K562 (cell line): ENCODE results near the gene TRA2B. TPM values are rescaled to one million over a fixed set of nuclear protein-coding genes. Genes with fewer than 3 reads are reported as not detected.

ENCODE experiments used
- BRCA1 ChIP-seq, 2 experiments: fragments of 450-650 bp in 1 of 2; sonication (generic) in 1 of 2; formaldehyde crosslinking in 1 of 2; IDR thresholded peaks; 2 replicates each; pipeline versions ENCODE4 v1.5.0 to v1.6.1; 2017 to 2020; ENCODE audit warnings: mild to moderate bottlenecking in 1 of 2, missing genetic modification reagents in 1 of 2
- GTF2F1 ChIP-seq: IDR thresholded peaks from 2 replicates; pipeline ENCODE4 v1.6.1; 2011; ENCODE audit warnings: low read depth, low read length, improper control_type of control experiment
- KDM5B ChIP-seq: fragments of 200-600 bp; sonication (generic); IDR thresholded peaks from 2 replicates; pipeline ENCODE4 v1.6.1; 2012; ENCODE audit warnings: low read depth, mild to moderate bottlenecking, moderate library complexity, low read length, control low read depth, inconsistent platforms; ENCODE audit not compliant: insufficient replicate concordance
- NFE2 ChIP-seq: IDR thresholded peaks from 2 replicates; pipeline ENCODE4 v1.6.1; 2014; ENCODE audit warnings: antibody characterized with exemption, low read depth
- NFIX ChIP-seq: fragments of 250-450 bp; sonication (Bioruptor Pico); IDR thresholded peaks from 2 replicates; pipeline ENCODE4 v1.4.0; 2020; ENCODE audit warnings: low read depth, mild to moderate bottlenecking, moderate library complexity
- SMARCC2 ChIP-seq: fragments of 450-650 bp; IDR thresholded peaks from 2 replicates; pipeline ENCODE4 v1.6.1; 2017; ENCODE audit warnings: antibody characterized with exemption, moderate library complexity, mild to moderate bottlenecking, low read depth
- XRCC4 ChIP-seq: IDR thresholded peaks from one replicate; pipeline ENCODE4 v1.6.1; 2011; ENCODE audit not compliant: insufficient read depth, insufficient read length; ENCODE audit errors: extremely low read depth
- XRCC5 ChIP-seq: fragments of 200-400 bp; formaldehyde crosslinking; IDR thresholded peaks from 2 replicates; pipeline ENCODE4 v1.6.1; 2017; ENCODE audit warnings: low read depth, mild to moderate bottlenecking, low read length
- polyA plus RNA-seq, 8 experiments: library from polyadenylated mRNA; depleted of rRNA in 4 of 8; stranded (reverse) in 5 of 8; unstranded in 3 of 8; fragments of >200 nt; fragmentation: Nextera tagmentation in 2 of 8; fragmentation: Illumina TruSeq in 1 of 8; extraction: Ambion mirVana in 2 of 8; extraction: Trizol in 1 of 8; gene quantifications; 2 replicates each; pipeline versions ENCODE4 v1.2.1 to v1.2.3, GENCODE V29; 2011 to 2014; ENCODE audit warnings: inconsistent platforms in 1 of 8, missing spikeins in 1 of 8
- total RNA-seq, 7 experiments: library from RNA; depleted of rRNA in 6 of 7; stranded (reverse); fragments of >200 nt in 6 of 7; fragmentation: Illumina TruSeq in 2 of 7; extraction: Trizol in 2 of 7; gene quantifications; 2 replicates each; pipeline versions ENCODE4 v1.2.1 to v1.2.3, GENCODE V29; 2011 to 2021; ENCODE audit warnings: low replicate concordance in 1 of 7
- TF ChIP-seq, protein P1 (sequence below): fragments of 200-800 bp; sonication (Bioruptor generic); IDR thresholded peaks from 2 replicates; pipeline ENCODE4 v1.6.1; 2017; ENCODE audit warnings: missing genetic modification characterization, missing compliant biosample characterization
- TF ChIP-seq, protein P2 (sequence below), 2 experiments: fragments of 450-650 bp in 1 of 2; IDR thresholded peaks; 2 replicates each; pipeline ENCODE4 v1.6.1; 2011 to 2017; ENCODE audit warnings: low read depth in 2 of 2, antibody characterized with exemption in 1 of 2, borderline replicate concordance in 1 of 2, low read length in 1 of 2, mild to moderate bottlenecking in 1 of 2, mixed read lengths in 1 of 2; ENCODE audit not compliant: control insufficient read depth in 1 of 2
- TF ChIP-seq, protein P3 (sequence below): sonication (generic); formaldehyde crosslinking; IDR thresholded peaks from 2 replicates; pipeline ENCODE4 v1.8.1; 2023; ENCODE audit warnings: missing genetic modification reagents, mild to moderate bottlenecking, borderline replicate concordance
- TF ChIP-seq, protein P4 (sequence below): fragments of 250-450 bp; sonication (Bioruptor Pico); IDR thresholded peaks from 2 replicates; pipeline ENCODE4 v1.5.0; 2021
- TF ChIP-seq, protein P5 (sequence below): fragments of 150-350 bp; conservative IDR thresholded peaks from 2 replicates; pipeline ENCODE4 v1.6.1; 2014; ENCODE audit warnings: low read length

The TRA2B gene
- total and polyA plus RNA-seq, 9 of the 15 experiments (the other 6 are each of a cell fraction or from before 2014, with no cell fraction given): 105 to 411 (median 278) TPM

DNA sequence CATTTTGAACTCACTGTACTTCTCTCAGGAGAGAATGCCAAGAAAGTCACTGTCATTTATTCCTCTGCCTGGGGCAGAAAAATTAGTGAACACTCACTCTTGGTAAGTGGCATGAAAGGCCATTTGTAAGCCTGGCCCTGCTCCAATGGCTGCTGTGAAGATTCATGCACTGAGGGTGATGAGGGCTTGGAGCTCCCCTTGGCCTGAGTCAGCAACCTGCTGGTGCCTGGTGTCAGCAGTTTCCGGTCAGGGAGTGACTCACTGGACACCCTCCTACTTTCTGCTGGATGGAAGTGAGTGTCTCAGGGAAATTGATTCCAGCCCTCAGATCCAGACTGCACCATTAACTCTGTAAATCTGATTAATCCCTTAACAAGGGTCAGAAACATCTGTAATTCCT lies 37.6 kb downstream of the TRA2B start (continued):
- no peak for TF ChIP-seq GTF2F1
- TF ChIP-seq, protein P1, sequence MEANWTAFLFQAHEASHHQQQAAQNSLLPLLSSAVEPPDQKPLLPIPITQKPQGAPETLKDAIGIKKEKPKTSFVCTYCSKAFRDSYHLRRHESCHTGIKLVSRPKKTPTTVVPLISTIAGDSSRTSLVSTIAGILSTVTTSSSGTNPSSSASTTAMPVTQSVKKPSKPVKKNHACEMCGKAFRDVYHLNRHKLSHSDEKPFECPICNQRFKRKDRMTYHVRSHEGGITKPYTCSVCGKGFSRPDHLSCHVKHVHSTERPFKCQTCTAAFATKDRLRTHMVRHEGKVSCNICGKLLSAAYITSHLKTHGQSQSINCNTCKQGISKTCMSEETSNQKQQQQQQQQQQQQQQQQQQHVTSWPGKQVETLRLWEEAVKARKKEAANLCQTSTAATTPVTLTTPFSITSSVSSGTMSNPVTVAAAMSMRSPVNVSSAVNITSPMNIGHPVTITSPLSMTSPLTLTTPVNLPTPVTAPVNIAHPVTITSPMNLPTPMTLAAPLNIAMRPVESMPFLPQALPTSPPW: no peak
- 0 out of 2 replicates have a peak, but pooled peaks have one; percentile 45 for TF ChIP-seq SMARCC2
- TF ChIP-seq XRCC5: no peak
- TF ChIP-seq, protein P2, sequence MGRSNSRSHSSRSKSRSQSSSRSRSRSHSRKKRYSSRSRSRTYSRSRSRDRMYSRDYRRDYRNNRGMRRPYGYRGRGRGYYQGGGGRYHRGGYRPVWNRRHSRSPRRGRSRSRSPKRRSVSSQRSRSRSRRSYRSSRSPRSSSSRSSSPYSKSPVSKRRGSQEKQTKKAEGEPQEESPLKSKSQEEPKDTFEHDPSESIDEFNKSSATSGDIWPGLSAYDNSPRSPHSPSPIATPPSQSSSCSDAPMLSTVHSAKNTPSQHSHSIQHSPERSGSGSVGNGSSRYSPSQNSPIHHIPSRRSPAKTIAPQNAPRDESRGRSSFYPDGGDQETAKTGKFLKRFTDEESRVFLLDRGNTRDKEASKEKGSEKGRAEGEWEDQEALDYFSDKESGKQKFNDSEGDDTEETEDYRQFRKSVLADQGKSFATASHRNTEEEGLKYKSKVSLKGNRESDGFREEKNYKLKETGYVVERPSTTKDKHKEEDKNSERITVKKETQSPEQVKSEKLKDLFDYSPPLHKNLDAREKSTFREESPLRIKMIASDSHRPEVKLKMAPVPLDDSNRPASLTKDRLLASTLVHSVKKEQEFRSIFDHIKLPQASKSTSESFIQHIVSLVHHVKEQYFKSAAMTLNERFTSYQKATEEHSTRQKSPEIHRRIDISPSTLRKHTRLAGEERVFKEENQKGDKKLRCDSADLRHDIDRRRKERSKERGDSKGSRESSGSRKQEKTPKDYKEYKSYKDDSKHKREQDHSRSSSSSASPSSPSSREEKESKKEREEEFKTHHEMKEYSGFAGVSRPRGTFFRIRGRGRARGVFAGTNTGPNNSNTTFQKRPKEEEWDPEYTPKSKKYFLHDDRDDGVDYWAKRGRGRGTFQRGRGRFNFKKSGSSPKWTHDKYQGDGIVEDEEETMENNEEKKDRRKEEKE (IDR thresholded peaks at IDR 0.05; ENCODE audit: borderline replicate concordance in 1 of 2, control insufficient read depth in 1 of 2, low read depth in 2 of 2, low read length in 1 of 2): no peak
- TF ChIP-seq XRCC4: no peak
- no peak for TF ChIP-seq NFIX (CRISPR knock-in tag)
- peak; percentile 88 for TF ChIP-seq NFE2
- TF ChIP-seq, protein P3, sequence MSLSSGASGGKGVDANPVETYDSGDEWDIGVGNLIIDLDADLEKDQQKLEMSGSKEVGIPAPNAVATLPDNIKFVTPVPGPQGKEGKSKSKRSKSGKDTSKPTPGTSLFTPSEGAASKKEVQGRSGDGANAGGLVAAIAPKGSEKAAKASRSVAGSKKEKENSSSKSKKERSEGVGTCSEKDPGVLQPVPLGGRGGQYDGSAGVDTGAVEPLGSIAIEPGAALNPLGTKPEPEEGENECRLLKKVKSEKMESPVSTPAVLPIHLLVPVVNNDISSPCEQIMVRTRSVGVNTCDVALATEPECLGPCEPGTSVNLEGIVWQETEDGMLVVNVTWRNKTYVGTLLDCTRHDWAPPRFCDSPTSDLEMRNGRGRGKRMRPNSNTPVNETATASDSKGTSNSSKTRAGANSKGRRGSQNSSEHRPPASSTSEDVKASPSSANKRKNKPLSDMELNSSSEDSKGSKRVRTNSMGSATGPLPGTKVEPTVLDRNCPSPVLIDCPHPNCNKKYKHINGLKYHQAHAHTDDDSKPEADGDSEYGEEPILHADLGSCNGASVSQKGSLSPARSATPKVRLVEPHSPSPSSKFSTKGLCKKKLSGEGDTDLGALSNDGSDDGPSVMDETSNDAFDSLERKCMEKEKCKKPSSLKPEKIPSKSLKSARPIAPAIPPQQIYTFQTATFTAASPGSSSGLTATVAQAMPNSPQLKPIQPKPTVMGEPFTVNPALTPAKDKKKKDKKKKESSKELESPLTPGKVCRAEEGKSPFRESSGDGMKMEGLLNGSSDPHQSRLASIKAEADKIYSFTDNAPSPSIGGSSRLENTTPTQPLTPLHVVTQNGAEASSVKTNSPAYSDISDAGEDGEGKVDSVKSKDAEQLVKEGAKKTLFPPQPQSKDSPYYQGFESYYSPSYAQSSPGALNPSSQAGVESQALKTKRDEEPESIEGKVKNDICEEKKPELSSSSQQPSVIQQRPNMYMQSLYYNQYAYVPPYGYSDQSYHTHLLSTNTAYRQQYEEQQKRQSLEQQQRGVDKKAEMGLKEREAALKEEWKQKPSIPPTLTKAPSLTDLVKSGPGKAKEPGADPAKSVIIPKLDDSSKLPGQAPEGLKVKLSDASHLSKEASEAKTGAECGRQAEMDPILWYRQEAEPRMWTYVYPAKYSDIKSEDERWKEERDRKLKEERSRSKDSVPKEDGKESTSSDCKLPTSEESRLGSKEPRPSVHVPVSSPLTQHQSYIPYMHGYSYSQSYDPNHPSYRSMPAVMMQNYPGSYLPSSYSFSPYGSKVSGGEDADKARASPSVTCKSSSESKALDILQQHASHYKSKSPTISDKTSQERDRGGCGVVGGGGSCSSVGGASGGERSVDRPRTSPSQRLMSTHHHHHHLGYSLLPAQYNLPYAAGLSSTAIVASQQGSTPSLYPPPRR (CRISPR knock-in tag): no peak
- TF ChIP-seq BRCA1 (IDR thresholded peaks at IDR 0.05): no peak
- no peak for TF ChIP-seq BRCA1 (CRISPR knock-in tag; IDR thresholded peaks at IDR 0.05)
- TF ChIP-seq, protein P4, sequence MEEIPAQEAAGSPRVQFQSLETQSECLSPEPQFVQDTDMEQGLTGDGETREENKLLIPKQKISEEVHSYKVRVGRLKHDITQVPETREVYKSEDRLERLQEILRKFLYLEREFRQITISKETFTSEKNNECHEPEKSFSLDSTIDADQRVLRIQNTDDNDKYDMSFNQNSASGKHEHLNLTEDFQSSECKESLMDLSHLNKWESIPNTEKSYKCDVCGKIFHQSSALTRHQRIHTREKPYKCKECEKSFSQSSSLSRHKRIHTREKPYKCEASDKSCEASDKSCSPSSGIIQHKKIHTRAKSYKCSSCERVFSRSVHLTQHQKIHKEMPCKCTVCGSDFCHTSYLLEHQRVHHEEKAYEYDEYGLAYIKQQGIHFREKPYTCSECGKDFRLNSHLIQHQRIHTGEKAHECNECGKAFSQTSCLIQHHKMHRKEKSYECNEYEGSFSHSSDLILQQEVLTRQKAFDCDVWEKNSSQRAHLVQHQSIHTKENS (CRISPR knock-in tag): no peak
- TF ChIP-seq, protein P5, sequence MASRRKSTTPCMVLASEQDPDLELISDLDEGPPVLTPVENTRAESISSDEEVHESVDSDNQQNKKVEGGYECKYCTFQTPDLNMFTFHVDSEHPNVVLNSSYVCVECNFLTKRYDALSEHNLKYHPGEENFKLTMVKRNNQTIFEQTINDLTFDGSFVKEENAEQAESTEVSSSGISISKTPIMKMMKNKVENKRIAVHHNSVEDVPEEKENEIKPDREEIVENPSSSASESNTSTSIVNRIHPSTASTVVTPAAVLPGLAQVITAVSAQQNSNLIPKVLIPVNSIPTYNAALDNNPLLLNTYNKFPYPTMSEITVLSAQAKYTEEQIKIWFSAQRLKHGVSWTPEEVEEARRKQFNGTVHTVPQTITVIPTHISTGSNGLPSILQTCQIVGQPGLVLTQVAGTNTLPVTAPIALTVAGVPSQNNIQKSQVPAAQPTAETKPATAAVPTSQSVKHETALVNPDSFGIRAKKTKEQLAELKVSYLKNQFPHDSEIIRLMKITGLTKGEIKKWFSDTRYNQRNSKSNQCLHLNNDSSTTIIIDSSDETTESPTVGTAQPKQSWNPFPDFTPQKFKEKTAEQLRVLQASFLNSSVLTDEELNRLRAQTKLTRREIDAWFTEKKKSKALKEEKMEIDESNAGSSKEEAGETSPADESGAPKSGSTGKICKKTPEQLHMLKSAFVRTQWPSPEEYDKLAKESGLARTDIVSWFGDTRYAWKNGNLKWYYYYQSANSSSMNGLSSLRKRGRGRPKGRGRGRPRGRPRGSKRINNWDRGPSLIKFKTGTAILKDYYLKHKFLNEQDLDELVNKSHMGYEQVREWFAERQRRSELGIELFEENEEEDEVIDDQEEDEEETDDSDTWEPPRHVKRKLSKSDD: no peak
- no peak for TF ChIP-seq KDM5B
